ENCODE data around the gene MRPS34. TPM values are rescaled to one million over a fixed set of nuclear protein-coding genes. Genes with fewer than 3 reads are reported as not detected.

Gene MRPS34
- total and polyA plus RNA-seq, 10 of the 15 experiments (the other 5 are each of a cell fraction or from before 2014, with no cell fraction given), result 3.6 to 285 (median 147) TPM

GRCh38 chr16:1772908-1773702, at the start of gene MRPS34 (continued):
- peak; percentile 61 for TF ChIP-seq RUNX3 (IDR thresholded peaks at IDR 0.05; ENCODE audit: low read length)
- TF ChIP-seq CBX3 (IDR thresholded peaks at IDR 0.05; ENCODE audit: borderline replicate concordance, low read depth), result no peak
- peak; percentile 45 to 85; a peak in 2 of 3 replicates for TF ChIP-seq EGR1 (IDR thresholded peaks at IDR 0.05; ENCODE audit: borderline replicate concordance in 1 of 2, low read depth in 2 of 2, low read length in 2 of 2)
- TF ChIP-seq, protein P1, sequence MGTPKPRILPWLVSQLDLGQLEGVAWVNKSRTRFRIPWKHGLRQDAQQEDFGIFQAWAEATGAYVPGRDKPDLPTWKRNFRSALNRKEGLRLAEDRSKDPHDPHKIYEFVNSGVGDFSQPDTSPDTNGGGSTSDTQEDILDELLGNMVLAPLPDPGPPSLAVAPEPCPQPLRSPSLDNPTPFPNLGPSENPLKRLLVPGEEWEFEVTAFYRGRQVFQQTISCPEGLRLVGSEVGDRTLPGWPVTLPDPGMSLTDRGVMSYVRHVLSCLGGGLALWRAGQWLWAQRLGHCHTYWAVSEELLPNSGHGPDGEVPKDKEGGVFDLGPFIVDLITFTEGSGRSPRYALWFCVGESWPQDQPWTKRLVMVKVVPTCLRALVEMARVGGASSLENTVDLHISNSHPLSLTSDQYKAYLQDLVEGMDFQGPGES (IDR thresholded peaks at IDR 0.05), result no peak
- TF ChIP-seq MTA3 (IDR thresholded peaks at IDR 0.05; ENCODE audit: borderline replicate concordance, low read length), result no peak
- no peak for TF ChIP-seq NR2C2 (IDR thresholded peaks at IDR 0.05; ENCODE audit: borderline replicate concordance, control insufficient read depth, insufficient read length, low read depth)
- TF ChIP-seq MLLT1 (IDR thresholded peaks at IDR 0.05), result no peak
- peak; percentile 68 for TF ChIP-seq BACH1 (IDR thresholded peaks at IDR 0.05; ENCODE audit: borderline replicate concordance)
- no peak for TF ChIP-seq CHD2 (IDR thresholded peaks at IDR 0.05; ENCODE audit: borderline replicate concordance, low read depth, low read length)
- TF ChIP-seq KDM1A (IDR thresholded peaks at IDR 0.05; ENCODE audit: borderline replicate concordance), result no peak
- 0 out of 2 replicates have a peak, but pooled peaks have one; percentile 5 for TF ChIP-seq ZNF24 (IDR thresholded peaks at IDR 0.05)
- no peak for TF ChIP-seq KAT2A (conservative IDR thresholded peaks at IDR 0.05; ENCODE audit: control insufficient read depth, low read depth, low read length)
- TF ChIP-seq SIN3A (IDR thresholded peaks at IDR 0.05; ENCODE audit: low read depth, low read length), result peak; percentile 82; the same call in 1 of the 2 replicates
- TF ChIP-seq ZSCAN29 (IDR thresholded peaks at IDR 0.05), result no peak
- TF ChIP-seq GABPA (IDR thresholded peaks at IDR 0.05; ENCODE audit: low read depth), result peak; percentile 98
- peak; percentile 91 to 98 for TF ChIP-seq BHLHE40 (IDR thresholded peaks at IDR 0.05; ENCODE audit: borderline replicate concordance in 1 of 2, low read depth in 2 of 2, low read length in 1 of 2)
- peak; percentile 96 for TF ChIP-seq YY1 (IDR thresholded peaks at IDR 0.05; ENCODE audit: low read depth, low read length)
- TF ChIP-seq ZBTB4 (CRISPR knock-in tag; IDR thresholded peaks at IDR 0.05), result no peak
- no peak for TF ChIP-seq RAD51 (IDR thresholded peaks at IDR 0.05)
- TF ChIP-seq NFYB (IDR thresholded peaks at IDR 0.05; ENCODE audit: insufficient read depth, low read depth, low read length), result no peak
- TF ChIP-seq, protein P2, sequence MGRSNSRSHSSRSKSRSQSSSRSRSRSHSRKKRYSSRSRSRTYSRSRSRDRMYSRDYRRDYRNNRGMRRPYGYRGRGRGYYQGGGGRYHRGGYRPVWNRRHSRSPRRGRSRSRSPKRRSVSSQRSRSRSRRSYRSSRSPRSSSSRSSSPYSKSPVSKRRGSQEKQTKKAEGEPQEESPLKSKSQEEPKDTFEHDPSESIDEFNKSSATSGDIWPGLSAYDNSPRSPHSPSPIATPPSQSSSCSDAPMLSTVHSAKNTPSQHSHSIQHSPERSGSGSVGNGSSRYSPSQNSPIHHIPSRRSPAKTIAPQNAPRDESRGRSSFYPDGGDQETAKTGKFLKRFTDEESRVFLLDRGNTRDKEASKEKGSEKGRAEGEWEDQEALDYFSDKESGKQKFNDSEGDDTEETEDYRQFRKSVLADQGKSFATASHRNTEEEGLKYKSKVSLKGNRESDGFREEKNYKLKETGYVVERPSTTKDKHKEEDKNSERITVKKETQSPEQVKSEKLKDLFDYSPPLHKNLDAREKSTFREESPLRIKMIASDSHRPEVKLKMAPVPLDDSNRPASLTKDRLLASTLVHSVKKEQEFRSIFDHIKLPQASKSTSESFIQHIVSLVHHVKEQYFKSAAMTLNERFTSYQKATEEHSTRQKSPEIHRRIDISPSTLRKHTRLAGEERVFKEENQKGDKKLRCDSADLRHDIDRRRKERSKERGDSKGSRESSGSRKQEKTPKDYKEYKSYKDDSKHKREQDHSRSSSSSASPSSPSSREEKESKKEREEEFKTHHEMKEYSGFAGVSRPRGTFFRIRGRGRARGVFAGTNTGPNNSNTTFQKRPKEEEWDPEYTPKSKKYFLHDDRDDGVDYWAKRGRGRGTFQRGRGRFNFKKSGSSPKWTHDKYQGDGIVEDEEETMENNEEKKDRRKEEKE (IDR thresholded peaks at IDR 0.05), result 0 out of 2 replicates have a peak, but pooled peaks have one; percentile 13
- TF ChIP-seq HCFC1 (IDR thresholded peaks at IDR 0.05; ENCODE audit: low read length), result peak; percentile 85

Data from GM12878 (cell line).